Fibroblast of lung (primary cell): ENCODE measurements around the gene HPGD. TPM values are rescaled to one million over a fixed set of nuclear protein-coding genes. Genes with fewer than 3 reads are reported as not detected.

ENCODE experiments used
- DNase-seq, 2 donors: peaks; one replicate each; pipeline versions ENCODE4 v3.0.0 to v3.0.0-alpha.2; 2010; ENCODE audit warnings: low read depth in 2 of 2
- H2AFZ ChIP-seq: 2 replicates; pipeline ENCODE4 v1.5.1; 2012; ENCODE audit warnings: low read length, control low read depth, inconsistent platforms
- H3K27ac ChIP-seq: 2 replicates; pipeline ENCODE4 v1.5.1; 2011; ENCODE audit warnings: low read length, control low read depth; ENCODE audit not compliant: insufficient read depth
- H3K27me3 ChIP-seq: 2 replicates; pipeline ENCODE4 v1.5.1; 2011; ENCODE audit warnings: mild to moderate bottlenecking, low read length; ENCODE audit not compliant: control insufficient read depth, insufficient read depth
- H3K36me3 ChIP-seq: 2 replicates; pipeline ENCODE4 v1.5.1; 2011; ENCODE audit warnings: low read length; ENCODE audit not compliant: control insufficient read depth, insufficient read depth
- H3K4me1 ChIP-seq: 2 replicates; pipeline ENCODE4 v1.5.1; 2011; ENCODE audit warnings: low read length; ENCODE audit not compliant: control insufficient read depth, insufficient read depth; ENCODE audit errors: extremely low read depth
- H3K4me2 ChIP-seq: 2 replicates; pipeline ENCODE4 v1.5.1; 2011; ENCODE audit warnings: low read length, control low read depth; ENCODE audit not compliant: insufficient read depth; ENCODE audit errors: extremely low read depth
- H3K4me3 ChIP-seq, 4 experiments: fragments of 200-600 bp in 1 of 4; sonication (generic) in 1 of 4; replicated peaks in 1 of 4; 2 replicates each; pipeline ENCODE4 v1.5.1; 2011 to 2016; ENCODE audit warnings: low read length in 4 of 4, low read depth in 3 of 4, mild to moderate bottlenecking in 3 of 4, control low read depth in 2 of 4, inconsistent platforms in 1 of 4, mixed read lengths in 1 of 4; ENCODE audit not compliant: insufficient read depth in 1 of 4; ENCODE audit errors: control extremely low read depth in 1 of 4
- H3K79me2 ChIP-seq: 2 replicates; pipeline ENCODE4 v1.5.1; 2012; ENCODE audit warnings: mild to moderate bottlenecking, low read length, inconsistent platforms; ENCODE audit not compliant: control insufficient read depth, insufficient read depth
- H3K9ac ChIP-seq: 2 replicates; pipeline ENCODE4 v1.5.1; 2011; ENCODE audit warnings: mild to moderate bottlenecking, low read length, control low read depth; ENCODE audit not compliant: insufficient read depth
- H3K9me3 ChIP-seq: 2 replicates; pipeline ENCODE4 v1.5.1; 2012; ENCODE audit warnings: low read depth, low read length; ENCODE audit not compliant: control insufficient read depth, insufficient read depth
- H4K20me1 ChIP-seq: 2 replicates; pipeline ENCODE4 v1.5.1; 2011; ENCODE audit warnings: low read length; ENCODE audit not compliant: control insufficient read depth, insufficient read depth; ENCODE audit errors: extremely low read depth
- EZH2 ChIP-seq: IDR thresholded peaks from 2 replicates; pipeline ENCODE4 v1.5.1; 2012; ENCODE audit warnings: low read length, control low read depth, mild to moderate bottlenecking; ENCODE audit errors: missing control alignments
- polyA plus RNA-seq, 2 donors: library from polyadenylated mRNA; depleted of rRNA in 1 of 2; stranded (reverse) in 1 of 2; unstranded in 1 of 2; fragments of >200 nt; gene quantifications; 2 replicates each; pipeline ENCODE4 v1.2.1, GENCODE V29; 2011 to 2012; ENCODE audit warnings: missing spikeins in 1 of 2
- total RNA-seq: library from RNA; depleted of rRNA; stranded (reverse); fragments of >200 nt; gene quantifications from 2 replicates; pipeline ENCODE4 v1.2.1, GENCODE V29; 2014
- TF ChIP-seq, protein P1 (sequence below), 2 donors: IDR thresholded peaks in 1 of 2; conservative IDR thresholded peaks in 1 of 2; 1 replicate in 1 of 2; 2 replicates in 1 of 2; pipeline ENCODE4 v1.5.1; 2011 to 2012; ENCODE audit warnings: low read length in 2 of 2, control low read depth in 1 of 2, inconsistent platforms in 1 of 2, low read depth in 1 of 2, mild to moderate bottlenecking in 1 of 2

The HPGD gene
- total and polyA plus RNA-seq, 2 donors (not counting 1 experiment from before 2014, with no cell fraction given): 0.16 to 0.17 TPM

DNA sequence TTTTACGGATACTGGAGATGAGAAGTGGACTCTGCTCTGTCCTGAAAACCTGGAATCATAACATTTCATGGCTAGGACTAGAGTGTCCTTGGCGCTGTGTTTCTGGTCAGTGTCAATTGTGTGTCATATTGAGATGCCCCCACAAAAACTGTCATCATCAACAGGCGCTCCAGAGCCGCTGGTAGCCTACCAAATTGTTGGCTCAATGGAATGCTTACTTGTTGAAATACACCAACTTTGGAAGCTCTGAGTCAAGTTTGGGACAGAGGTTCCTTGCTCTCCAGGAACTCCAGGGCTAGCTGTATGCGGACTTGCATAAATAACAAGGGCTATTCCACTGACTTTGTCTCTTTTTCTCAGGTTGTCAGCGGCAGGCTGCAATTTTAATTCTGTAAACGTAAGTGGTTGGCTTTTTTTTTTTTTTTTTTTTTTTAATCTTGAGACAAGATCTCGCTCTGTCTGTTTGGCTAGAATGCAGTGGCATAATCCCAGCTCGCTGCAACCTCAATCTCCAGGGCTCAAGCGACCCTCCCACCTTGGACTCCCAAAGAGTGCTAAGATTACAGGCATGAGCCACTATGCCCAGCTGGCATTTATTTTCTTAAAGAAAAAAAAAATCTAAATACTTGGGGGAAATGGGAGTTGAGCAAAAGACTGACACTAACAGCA, 871 bp upstream of the HPGD start:
- no peaks in the 10 kb centered on the region for H3K36me3 ChIP-seq
- no peaks in the 10 kb centered on the region for H3K9me3 ChIP-seq
- H3K9ac ChIP-seq: no peak overlapping the region
- no peaks in the 10 kb centered on the region for H3K79me2 ChIP-seq
- H3K27me3 ChIP-seq: peaks cover 7% of the 10 kb centered on the region
- H3K4me1 ChIP-seq: no peaks in the 10 kb centered on the region
- H2AFZ ChIP-seq: peak overlapping the region; percentile 65
- H3K27ac ChIP-seq: no peak overlapping the region
- TF ChIP-seq EZH2: no peak
- TF ChIP-seq, protein P1, sequence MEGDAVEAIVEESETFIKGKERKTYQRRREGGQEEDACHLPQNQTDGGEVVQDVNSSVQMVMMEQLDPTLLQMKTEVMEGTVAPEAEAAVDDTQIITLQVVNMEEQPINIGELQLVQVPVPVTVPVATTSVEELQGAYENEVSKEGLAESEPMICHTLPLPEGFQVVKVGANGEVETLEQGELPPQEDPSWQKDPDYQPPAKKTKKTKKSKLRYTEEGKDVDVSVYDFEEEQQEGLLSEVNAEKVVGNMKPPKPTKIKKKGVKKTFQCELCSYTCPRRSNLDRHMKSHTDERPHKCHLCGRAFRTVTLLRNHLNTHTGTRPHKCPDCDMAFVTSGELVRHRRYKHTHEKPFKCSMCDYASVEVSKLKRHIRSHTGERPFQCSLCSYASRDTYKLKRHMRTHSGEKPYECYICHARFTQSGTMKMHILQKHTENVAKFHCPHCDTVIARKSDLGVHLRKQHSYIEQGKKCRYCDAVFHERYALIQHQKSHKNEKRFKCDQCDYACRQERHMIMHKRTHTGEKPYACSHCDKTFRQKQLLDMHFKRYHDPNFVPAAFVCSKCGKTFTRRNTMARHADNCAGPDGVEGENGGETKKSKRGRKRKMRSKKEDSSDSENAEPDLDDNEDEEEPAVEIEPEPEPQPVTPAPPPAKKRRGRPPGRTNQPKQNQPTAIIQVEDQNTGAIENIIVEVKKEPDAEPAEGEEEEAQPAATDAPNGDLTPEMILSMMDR (conservative IDR thresholded peaks at IDR 0.05 in 1 of 2, IDR thresholded peaks at IDR 0.05 in 1 of 2; ENCODE audit: low read depth in 1 of 2, low read length in 2 of 2): no peak
- peak overlapping the region; percentile 59 for H3K4me2 ChIP-seq
- DNase-seq: peak in 1 of 2 donors; percentile 21
- H4K20me1 ChIP-seq: no peaks in the 10 kb centered on the region
- H3K4me3 ChIP-seq: peak overlapping the region; percentile 5 to 59 (median 43)

- H3K36me3 ChIP-seq: no peaks in the 10 kb centered on the region
- no peak for DNase-seq
- TF ChIP-seq EZH2: peak; percentile 65
- TF ChIP-seq, protein P1 (conservative IDR thresholded peaks at IDR 0.05 in 1 of 2, IDR thresholded peaks at IDR 0.05 in 1 of 2; ENCODE audit: low read depth in 1 of 2, low read length in 2 of 2): no peak
- peaks cover 7% of the 10 kb centered on the region for H3K27me3 ChIP-seq
- no peaks in the 10 kb centered on the region for H3K4me1 ChIP-seq
- peak overlapping the region; percentile 60 for H2AFZ ChIP-seq
- H3K4me2 ChIP-seq: peak overlapping the region; percentile 59
- peak overlapping the region; percentile 5 to 59 (median 43) for H3K4me3 ChIP-seq
- H4K20me1 ChIP-seq: no peaks in the 10 kb centered on the region
- H3K79me2 ChIP-seq: no peaks in the 10 kb centered on the region
- no peak overlapping the region for H3K27ac ChIP-seq
- no peaks in the 10 kb centered on the region for H3K9me3 ChIP-seq
- no peak overlapping the region for H3K9ac ChIP-seq
Observed at GRCh38 chr4:174521800-174522182, 497 bp downstream of the HPGD start.

DNA sequence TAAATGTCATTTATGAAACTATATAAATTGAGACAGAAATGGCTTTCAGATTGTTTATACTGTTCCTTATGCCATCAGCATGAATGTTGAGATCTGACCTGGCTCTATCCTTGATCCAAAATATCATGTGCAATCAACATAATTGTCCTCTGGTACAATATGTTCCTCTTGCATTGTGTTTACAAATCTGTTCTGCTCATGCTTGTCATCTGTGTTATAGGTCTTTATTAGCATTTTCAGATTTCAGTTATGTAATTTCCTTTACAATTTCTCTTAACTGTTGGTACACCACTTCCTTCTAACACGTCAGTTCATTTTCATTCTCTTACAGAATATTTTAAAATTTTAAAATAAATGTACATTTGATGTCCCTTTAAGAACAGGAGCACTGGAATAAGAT, 1.6 kb downstream of the HPGD start:
- Histone ChIP-seq H2AFZ (no peak overlapping the region), H3K4me3 (no peak overlapping the region), H3K36me3 (no peaks in the 10 kb centered on the region), H3K9me3 (no peaks in the 10 kb centered on the region), H3K4me2 (no peak overlapping the region), H3K9ac (no peak overlapping the region), H4K20me1 (no peaks in the 10 kb centered on the region), H3K27ac (no peak overlapping the region), H3K4me1 (no peaks in the 10 kb centered on the region), H3K79me2 (no peaks in the 10 kb centered on the region), H3K27me3 (peaks cover 7% of the 10 kb centered on the region)
- TF ChIP-seq, protein P1 (conservative IDR thresholded peaks at IDR 0.05 in 1 of 2, IDR thresholded peaks at IDR 0.05 in 1 of 2; ENCODE audit: low read depth in 1 of 2, low read length in 2 of 2): no peak
- no peak for TF ChIP-seq EZH2
- DNase-seq: no peak
